Smooth muscle cell (in vitro differentiated cells): ENCODE results near the gene STXBP3. TPM values are rescaled to one million over a fixed set of nuclear protein-coding genes. Genes with fewer than 3 reads are reported as not detected.

Experiments used
- DNase-seq: peaks from one replicate; lab custom pipeline; 2025; ENCODE audit not compliant: unreplicated experiment; lab: John Stamatoyannopoulos, UW
- H2AFZ ChIP-seq: fragments of 200-600 bp; sonication (generic); 2 replicates; pipeline ENCODE4 v1.6.0; 2016; ENCODE audit warnings: antibody characterized with exemption, low read depth, mild to moderate bottlenecking
- H3F3A ChIP-seq: fragments of 200-600 bp; sonication (generic); 2 replicates; pipeline ENCODE4 v1.6.0; 2017; ENCODE audit warnings: antibody characterized with exemption, low read depth
- H3K27ac ChIP-seq: fragments of 200-600 bp; sonication (generic); 2 replicates; pipeline ENCODE4 v1.5.1; 2016; ENCODE audit warnings: low read depth, mild to moderate bottlenecking
- H3K27me3 ChIP-seq: fragments of 200-600 bp; sonication (generic); 2 replicates; pipeline ENCODE4 v1.6.1; 2016; ENCODE audit warnings: low read depth, mild to moderate bottlenecking
- H3K36me3 ChIP-seq: fragments of 200-600 bp; sonication (generic); 2 replicates; pipeline ENCODE4 v1.5.1; 2016; ENCODE audit warnings: low read depth
- H3K4me1 ChIP-seq: fragments of 200-600 bp; sonication (generic); 2 replicates; pipeline ENCODE4 v1.5.1; 2016; ENCODE audit warnings: low read depth
- H3K4me2 ChIP-seq: fragments of 200-600 bp; sonication (generic); 2 replicates; pipeline ENCODE4 v1.6.0; 2016; ENCODE audit warnings: mild to moderate bottlenecking
- H3K4me3 ChIP-seq: fragments of 200-600 bp; sonication (generic); 2 replicates; pipeline ENCODE4 v1.5.1; 2016; ENCODE audit warnings: mild to moderate bottlenecking
- H3K79me2 ChIP-seq: fragments of 200-600 bp; sonication (generic); 2 replicates; pipeline ENCODE4 v1.6.0; 2016; ENCODE audit warnings: low read depth, mild to moderate bottlenecking
- H3K9ac ChIP-seq: fragments of 200-600 bp; sonication (generic); 2 replicates; pipeline ENCODE4 v1.6.0; 2016; ENCODE audit warnings: low read depth
- H3K9me3 ChIP-seq: fragments of 200-600 bp; sonication (generic); replicated peaks from 2 replicates; pipeline ENCODE4 v1.5.1; 2016; ENCODE audit warnings: low read depth
- H4K20me1 ChIP-seq: fragments of 200-600 bp; sonication (generic); 2 replicates; pipeline ENCODE4 v1.6.0; 2016; ENCODE audit warnings: low read depth
- WGBS: methylation state at CpG from one replicate; pipeline ENCODE4 v1.1.7; 2016; ENCODE audit warnings: low lambda C conversion rate; 5-methylcytosine and 5-hydroxymethylcytosine counted together
- polyA plus RNA-seq: library from polyadenylated mRNA; unstranded; fragments of >200 nt; fragmentation: Nextera tagmentation; extraction: Ambion mirVana; gene quantifications from 2 replicates; pipeline ENCODE4 v1.2.1, GENCODE V29; 2016
- total RNA-seq: library from RNA; depleted of rRNA; stranded (reverse); fragments of >200 nt; gene quantifications from 2 replicates; pipeline ENCODE4 v1.2.3, GENCODE V29; 2014
- TF ChIP-seq, protein P1 (sequence below): fragments of 200-600 bp; sonication (generic); IDR thresholded peaks from 2 replicates; pipeline ENCODE4 v1.5.1; 2017; ENCODE audit warnings: borderline replicate concordance, mild to moderate bottlenecking, antibody characterized with exemption; ENCODE audit not compliant: insufficient read depth, poor library complexity, severe bottlenecking

Gene STXBP3
- total and polyA plus RNA-seq, 2 experiments from 2014 or later = 27.9 to 69.8 TPM

DNA sequence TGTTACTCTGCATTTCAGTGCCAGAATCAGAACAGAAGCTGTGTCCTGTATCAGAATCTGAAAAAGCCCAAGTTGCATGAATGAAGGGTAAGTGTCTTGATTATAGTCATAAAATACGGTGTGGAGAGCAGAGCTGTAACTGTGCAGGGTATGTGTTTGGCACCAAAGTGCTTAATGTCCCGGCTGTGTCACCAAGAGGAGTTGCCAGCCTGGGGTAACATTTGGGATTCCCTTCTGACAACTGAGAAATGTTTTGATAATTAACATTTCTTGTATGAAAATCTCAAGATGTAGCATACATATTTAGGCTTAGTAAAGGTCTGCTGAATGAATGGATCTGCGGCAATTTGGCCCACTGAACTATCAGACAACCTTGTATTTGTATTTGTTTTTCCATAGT lies 77.2 kb downstream of the STXBP3 start:
- Histone ChIP-seq H3K9ac (no peak overlapping the region), H2AFZ (no peak overlapping the region), H3K4me1 (no peaks in the 10 kb centered on the region), H3F3A (no peaks in the 10 kb centered on the region), H3K9me3 (no peaks in the 10 kb centered on the region), H3K79me2 (no peaks in the 10 kb centered on the region), H3K36me3 (no peaks in the 10 kb centered on the region), H3K27ac (no peak overlapping the region), H4K20me1 (no peaks in the 10 kb centered on the region), H3K4me2 (no peak overlapping the region), H3K4me3 (no peak overlapping the region), H3K27me3 (peaks cover 3% of the 10 kb centered on the region)
- DNase-seq = no peak
- WGBS = 62% methylated on average over 3 of the region's 3 CpGs
- TF ChIP-seq, protein P1, sequence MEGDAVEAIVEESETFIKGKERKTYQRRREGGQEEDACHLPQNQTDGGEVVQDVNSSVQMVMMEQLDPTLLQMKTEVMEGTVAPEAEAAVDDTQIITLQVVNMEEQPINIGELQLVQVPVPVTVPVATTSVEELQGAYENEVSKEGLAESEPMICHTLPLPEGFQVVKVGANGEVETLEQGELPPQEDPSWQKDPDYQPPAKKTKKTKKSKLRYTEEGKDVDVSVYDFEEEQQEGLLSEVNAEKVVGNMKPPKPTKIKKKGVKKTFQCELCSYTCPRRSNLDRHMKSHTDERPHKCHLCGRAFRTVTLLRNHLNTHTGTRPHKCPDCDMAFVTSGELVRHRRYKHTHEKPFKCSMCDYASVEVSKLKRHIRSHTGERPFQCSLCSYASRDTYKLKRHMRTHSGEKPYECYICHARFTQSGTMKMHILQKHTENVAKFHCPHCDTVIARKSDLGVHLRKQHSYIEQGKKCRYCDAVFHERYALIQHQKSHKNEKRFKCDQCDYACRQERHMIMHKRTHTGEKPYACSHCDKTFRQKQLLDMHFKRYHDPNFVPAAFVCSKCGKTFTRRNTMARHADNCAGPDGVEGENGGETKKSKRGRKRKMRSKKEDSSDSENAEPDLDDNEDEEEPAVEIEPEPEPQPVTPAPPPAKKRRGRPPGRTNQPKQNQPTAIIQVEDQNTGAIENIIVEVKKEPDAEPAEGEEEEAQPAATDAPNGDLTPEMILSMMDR = no peak

DNA sequence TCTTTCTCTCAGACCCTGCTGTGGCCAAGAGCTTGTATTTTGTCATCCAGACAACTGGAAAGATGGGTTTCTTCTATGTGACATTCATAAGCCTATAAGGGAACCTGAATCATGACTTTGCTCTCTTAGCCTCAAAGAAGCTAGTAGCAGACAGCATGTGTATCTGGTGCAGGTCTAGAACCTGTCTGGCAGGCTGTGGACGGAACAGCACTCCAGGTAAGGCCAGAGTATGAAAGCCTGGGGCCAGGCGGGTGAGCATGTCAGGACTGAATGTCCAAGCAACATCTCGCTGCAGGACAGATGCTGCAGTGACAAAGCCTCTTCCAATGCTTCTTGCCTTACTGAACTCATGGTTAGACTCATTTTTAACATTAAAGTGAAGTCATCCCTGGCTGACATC lies 77.6 kb downstream of the STXBP3 start:
- H3K4me2 ChIP-seq = no peak overlapping the region
- H3K27me3 ChIP-seq = peaks cover 3% of the 10 kb centered on the region
- H3K79me2 ChIP-seq = no peaks in the 10 kb centered on the region
- 78% methylated on average over 3 of the region's 3 CpGs for WGBS
- no peak overlapping the region for H2AFZ ChIP-seq
- DNase-seq = no peak
- no peaks in the 10 kb centered on the region for H4K20me1 ChIP-seq
- no peak overlapping the region for H3K4me3 ChIP-seq
- no peak overlapping the region for H3K9ac ChIP-seq
- H3K4me1 ChIP-seq = no peaks in the 10 kb centered on the region
- H3F3A ChIP-seq = no peaks in the 10 kb centered on the region
- H3K36me3 ChIP-seq = no peaks in the 10 kb centered on the region
- no peaks in the 10 kb centered on the region for H3K9me3 ChIP-seq
- TF ChIP-seq, protein P1 = no peak
- H3K27ac ChIP-seq = no peak overlapping the region

DNA sequence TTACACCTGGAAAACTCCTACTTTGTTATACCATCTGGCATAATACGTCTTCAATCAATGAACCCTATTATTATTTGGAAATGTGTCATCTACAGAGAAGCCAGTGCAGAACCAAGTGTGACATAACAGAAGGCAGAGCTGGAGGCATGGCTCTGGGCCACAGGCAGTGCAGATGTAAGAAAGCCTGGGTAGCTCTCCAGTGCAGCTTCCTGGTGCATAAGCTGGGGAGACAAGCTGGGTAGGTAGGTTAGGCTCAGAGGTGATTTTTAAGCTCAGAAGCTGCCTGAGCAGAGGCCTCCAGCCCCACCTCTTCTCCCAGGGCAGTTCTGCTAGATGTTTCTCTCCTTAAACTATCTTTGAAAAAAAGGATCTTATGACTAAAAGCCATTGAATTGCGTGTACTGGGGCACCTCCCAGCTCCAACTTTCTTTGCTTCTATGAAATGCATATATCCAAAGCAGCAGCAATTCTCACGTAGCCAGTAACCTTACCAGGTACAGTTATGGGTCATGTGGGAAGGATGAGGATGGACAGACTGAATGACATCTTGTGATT lies 79.7 kb downstream of the STXBP3 start:
- no peak overlapping the region for H3K9ac ChIP-seq
- TF ChIP-seq, protein P1 = no peak
- no peak overlapping the region for H3K4me2 ChIP-seq
- DNase-seq = no peak
- no peaks in the 10 kb centered on the region for H4K20me1 ChIP-seq
- no peak overlapping the region for H2AFZ ChIP-seq
- H3K27me3 ChIP-seq = peaks cover 3% of the 10 kb centered on the region
- no peak overlapping the region for H3K4me3 ChIP-seq
- no peaks in the 10 kb centered on the region for H3K9me3 ChIP-seq
- H3K79me2 ChIP-seq = no peaks in the 10 kb centered on the region
- 83% methylated on average over 3 of the region's 3 CpGs for WGBS
- H3K27ac ChIP-seq = no peak overlapping the region
- H3K36me3 ChIP-seq = no peaks in the 10 kb centered on the region
- H3K4me1 ChIP-seq = peaks cover 6% of the 10 kb centered on the region
- peaks cover 4% of the 10 kb centered on the region for H3F3A ChIP-seq
